LoVo (cell line): ENCODE data around the gene STBD1.
"Not testable (repeated sequence)": the region's sequence is repeated elsewhere in the genome, so short reads cannot be mapped to it uniquely, and the experiment has no call there.

Source experiments
- DNase-seq: peaks from one replicate; pipeline ENCODE4 v3.0.0-alpha.2; 2016; ENCODE audit warnings: low spot score

STBD1 gene

DNA sequence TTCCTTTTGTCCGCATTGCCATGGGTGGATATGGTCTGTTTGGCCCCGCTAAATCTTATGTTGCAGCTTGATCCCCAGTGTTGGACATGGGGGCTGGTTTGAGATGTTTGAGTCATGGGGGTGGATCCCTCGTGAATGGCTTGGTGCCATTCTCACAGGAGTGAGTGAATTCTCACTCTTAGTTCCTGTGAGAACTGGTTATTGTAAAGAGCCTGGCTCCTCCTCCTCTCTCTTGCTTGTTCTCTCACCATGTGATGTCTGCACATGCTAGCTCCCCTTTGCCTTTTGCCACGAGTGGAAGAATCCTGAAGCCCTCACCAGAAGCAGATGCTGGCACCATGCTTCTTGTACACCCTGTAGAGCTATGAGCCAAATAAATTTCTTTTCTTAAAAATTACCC lies 22.6 kb upstream of the STBD1 start:
- DNase-seq, result no peak

DNA sequence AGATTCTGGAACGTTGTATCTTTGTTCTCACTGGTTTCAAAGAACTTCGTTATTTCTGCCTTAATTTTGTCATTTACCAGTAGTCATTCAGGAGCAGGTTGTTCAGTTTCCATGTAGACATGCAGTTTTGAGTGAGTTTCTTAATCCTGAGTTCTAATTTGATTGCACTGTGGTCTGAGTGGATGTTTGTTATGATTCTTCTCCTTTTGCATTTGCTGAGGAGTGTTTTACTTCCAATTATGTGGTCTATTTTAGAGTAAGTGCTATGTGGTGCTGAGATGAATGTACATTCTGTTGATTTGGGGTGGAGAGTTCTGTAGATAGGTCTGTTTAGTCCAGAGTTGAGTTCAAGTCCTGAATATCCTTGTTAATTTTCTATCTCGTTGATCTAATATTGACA lies 18.7 kb upstream of the STBD1 start:
- not testable (repeated sequence) for DNase-seq

DNA sequence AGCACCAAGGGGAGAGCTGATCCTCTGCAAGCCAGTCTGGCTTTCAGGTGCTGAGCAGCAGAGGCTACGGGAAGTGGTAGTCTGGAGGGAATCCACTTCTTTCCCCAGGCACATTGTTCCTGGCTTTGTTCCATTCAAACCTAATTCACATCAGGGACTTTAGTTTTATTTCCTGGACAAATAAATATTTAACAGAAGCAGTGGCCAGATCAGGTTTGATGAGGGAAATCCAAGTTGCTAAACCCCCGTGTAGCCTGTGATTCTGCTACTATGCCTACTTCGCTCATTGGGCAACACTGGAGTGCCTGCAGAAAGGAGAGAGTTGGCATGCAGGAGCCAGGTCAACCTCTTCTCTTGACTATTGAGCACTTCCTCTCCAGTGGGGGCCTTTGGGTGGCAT lies 13.8 kb upstream of the STBD1 start:
- DNase-seq, result no peak

DNA sequence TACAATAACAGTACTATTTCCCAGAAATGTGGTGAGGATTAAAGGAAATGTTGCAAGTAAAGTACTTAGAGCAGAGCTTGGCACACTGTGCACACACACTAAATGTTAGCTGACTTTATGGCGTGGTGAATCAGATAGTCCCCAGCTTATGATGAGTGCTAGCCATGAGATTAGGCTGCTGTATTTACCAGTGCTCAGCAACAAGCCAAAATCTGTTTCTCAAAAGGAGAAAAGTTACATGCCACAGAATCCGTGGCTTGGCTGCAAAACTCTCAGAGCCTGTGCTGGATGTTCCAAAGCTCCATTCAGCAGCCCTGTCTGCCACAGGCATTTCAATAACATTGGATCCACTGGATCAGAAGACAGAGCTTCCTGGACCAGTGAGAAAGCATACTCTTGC lies 12.8 kb upstream of the STBD1 start:
- DNase-seq, result no peak

DNA sequence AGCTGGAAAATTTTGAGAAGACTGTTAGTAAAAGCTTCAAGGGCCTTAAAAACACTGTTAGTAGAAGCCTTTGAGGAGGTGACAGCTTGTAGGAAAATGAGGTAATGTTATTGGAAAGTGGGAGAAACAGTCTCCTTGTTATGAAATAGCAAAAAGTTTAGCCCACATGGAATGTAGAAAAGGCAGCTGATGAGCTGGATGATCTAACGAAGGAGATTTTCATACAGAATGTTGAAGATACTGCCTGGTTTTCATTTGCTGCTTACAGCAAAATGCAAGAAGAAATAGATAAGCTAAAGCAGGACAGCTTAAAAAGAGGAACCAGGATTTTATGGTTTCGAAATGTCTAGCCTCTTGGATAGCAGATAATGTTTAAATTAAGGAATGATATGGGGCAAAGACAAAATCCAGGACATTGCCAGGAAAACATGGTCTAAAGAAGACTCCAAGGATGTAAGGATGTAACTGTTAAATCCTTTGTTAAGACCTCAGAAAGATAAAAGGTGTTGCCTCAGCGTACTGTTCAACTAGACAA lies 10.2 kb upstream of the STBD1 start:
- no peak for DNase-seq

DNA sequence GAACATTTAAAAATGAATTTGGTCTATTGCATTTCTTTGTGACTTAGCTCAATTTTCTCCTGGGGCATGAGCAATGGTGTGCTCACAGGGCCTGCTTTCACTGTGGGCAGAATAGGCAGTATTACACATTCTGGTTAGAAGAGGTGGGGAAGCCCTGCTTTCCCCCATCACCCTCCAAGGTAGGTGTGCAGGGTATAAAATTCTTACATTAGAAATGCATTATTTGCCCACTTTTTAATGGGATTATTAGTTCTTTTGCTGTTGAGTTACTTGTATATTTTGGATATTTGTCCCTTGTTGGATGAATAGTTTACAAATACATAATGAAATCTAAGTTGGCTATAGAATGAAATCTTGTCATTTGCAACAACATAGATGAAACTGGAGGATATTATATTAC lies 8.3 kb upstream of the STBD1 start:
- DNase-seq, result no peak

DNA sequence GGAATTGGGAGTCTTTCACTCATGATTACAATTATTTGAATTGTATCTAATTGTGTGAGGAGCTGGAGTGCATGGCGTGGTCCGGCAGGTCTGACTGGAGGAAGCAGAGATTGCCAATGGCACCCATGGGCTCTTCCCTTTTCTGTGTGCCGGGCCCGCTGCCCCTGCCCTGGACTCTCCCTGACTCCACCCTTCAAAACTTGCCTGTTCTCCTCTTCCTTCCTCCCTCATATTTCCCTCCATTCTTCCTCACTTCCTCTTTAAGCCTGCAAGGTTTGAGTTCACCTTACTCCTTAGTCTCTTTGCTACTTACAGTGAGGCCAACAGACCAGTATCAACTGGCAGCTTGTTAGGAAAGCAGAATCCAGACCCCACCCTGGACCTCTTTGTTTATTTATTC lies 6.5 kb upstream of the STBD1 start:
- no peak for DNase-seq

DNA sequence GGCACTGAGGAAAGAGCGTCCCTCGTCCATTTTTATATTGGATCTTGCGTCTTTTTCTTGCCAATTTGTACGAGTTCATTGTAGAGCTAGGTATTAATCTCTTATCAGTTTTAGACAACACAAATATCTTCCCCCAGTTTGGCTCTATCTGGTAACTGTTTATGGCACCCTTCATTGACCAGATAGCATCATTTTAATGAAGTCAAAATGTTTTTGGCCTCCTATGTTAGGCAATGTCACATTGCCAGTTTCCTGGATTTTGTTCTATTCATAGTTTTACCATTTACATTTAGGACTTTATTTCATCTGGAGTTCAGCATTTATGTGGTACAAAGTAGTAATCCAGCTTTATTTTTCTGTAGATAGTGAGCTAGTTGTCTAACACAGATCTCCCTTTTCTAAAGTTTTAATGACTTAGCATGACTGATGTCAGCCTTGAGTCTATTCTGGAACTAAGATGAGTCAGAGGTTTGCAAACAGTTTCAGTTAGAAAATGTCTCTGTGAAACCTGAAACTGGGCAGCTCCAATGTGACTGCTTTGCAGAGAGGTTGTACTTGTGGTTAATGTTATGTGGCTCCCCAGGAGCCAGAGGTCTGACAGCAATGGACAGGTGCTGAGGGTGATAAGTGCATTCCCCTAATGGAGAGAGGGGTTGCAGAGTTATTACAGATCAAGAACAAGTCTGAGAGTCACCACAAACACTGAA lies 5.3 kb upstream of the STBD1 start:
- DNase-seq, result peak; percentile 63

DNA sequence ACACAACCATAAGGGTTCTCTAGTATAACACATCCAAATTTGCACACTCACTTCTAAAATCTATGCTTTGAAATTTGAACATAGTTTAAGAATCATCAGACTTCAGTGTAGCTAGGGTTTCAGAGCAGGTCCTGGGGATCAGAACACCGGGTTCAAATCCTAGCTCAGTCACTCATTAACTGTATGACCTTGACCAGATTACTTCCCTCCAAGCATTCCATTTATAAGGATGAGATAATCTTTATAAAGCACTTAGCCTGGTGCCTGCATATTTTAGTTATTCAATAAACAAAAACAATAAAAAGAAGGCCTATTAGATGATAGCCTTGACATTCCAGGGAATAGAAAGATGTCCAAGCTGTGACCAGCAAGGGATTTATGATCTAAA lies 4.8 kb upstream of the STBD1 start:
- no peak for DNase-seq

DNA sequence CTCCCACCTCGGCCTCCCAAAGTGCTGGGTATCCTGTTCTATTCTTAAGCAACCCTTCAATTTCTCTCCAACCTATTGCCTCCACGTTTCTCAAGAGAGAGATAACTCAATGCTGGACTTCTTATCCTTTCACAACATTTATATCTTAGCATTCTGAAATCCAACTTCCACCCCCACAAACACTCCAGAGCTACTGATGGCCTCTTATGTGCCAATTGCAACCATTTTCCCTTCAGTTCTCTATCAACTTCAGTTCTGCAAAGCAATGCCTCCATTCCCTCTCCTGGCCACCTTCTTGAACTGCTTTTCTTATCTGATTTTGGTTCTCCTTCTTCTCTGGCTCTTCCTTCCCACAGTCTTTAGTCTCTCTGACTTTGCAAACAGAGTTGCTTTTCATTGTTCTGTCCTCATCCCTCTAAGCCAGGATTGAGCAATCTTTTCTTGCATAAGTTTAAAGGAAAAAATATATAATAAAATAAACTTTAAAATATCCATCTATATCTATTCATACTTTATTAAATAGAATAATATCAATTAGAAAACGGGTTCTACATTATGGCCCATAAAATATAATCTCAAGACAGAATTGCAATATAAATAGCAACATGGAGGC lies 3.6 kb upstream of the STBD1 start:
- no peak for DNase-seq

DNA sequence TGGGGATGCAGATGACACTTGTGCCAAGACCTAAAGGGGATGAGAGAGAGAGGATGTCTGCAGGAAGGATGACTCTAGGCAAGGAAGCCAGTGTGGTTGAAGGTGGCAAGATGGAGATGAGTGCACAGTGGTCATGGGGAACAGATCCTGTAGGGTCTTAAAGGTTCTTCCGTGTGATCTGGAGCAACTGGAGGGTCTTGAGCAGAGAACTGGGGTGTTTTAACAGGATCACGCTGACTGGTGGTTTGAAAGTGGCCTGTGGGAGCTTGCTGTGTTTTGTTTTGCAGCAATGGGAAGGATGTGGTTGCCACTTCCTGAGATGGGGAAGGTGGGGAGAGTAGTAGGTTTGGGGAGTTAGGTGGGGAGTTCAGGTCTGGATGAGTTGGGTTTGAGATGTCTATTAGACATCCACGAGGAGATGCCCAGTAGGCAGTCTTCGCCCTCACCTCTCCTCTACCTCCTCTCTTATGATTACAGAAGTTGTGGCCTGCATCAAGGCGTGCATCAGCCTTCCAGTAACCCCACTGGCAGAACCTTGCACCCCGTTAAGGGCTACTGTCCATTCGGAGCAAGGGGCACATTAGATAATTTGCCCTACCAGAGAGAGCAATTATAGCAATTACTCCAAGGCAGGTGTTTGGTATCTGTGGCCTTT lies 1.4 kb upstream of the STBD1 start:
- DNase-seq, result no peak

DNA sequence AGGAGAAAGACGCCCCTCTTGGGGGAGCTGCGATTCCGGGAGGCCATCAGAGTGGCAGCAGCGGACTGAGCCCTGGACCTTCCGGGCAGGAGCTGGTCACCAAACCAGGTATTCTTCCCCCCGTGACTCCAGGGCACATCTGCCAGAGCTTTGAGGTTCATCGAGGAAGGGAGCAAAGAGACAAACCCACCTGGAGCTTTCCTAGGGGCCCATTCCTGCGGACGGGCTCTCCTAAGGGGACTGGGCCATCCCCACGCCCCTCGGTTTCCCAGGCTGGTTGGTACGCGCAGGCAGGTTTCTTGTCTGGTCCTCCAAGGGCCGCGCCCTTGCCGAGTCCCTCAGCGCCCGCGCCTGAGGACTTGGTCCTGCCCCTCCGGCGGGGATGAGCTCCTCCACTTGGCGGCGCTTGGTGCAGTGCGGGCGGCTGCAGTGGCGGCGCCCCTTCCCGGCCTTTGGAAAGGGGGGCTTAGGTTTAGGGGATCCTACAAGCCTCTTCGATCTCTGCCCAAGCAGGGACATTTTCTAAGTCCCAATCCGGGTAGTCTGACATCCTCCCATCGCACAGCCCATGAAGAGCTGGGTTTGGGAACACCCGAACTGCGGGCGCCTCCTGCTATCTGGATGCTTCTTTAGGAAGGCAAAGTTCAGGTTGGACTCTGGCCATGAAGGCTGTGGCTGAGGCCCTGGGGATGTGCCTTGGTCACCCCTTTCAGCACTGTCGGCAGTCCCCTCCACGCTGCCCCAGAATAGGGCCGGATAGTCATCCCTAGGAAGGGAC lies 538 bp downstream of the STBD1 start:
- DNase-seq, result peak; percentile 57

DNA sequence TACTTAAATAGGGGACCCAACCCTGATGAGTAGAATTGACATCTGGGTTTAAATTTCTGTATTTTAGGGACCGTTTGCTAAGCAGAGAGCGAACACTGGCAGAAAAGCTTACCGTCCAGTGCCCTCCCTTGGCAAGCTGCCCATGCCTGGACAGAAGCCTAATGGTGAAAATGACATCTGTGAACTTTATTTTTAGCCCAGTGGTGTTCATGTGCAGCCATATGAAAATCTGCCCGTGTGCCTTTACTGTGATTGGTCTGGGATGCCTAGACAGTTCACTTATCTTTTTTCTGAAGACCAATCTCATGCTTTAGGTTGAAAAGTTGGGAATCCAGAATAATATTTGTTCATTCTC lies 1.1 kb downstream of the STBD1 start:
- no peak for DNase-seq

DNA sequence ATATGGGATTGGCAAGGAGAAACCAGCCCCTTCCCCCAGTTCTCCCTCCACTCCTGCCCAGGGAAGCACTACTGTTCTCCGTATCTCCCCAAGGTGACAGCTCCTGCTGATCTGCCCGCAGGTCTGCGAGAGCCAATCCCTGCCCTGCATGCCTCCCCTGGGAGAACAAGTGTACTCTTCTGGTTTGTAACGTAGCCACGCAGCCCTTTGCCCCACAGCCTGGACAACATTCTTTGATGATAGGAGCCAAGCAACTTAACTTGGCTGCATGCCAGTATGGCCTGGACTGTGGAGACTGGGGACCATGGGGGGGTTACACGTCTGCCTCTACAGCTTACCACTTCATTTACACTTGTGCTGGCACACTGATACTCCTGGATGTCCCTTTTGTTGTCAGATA lies 2.0 kb downstream of the STBD1 start:
- no peak for DNase-seq

DNA sequence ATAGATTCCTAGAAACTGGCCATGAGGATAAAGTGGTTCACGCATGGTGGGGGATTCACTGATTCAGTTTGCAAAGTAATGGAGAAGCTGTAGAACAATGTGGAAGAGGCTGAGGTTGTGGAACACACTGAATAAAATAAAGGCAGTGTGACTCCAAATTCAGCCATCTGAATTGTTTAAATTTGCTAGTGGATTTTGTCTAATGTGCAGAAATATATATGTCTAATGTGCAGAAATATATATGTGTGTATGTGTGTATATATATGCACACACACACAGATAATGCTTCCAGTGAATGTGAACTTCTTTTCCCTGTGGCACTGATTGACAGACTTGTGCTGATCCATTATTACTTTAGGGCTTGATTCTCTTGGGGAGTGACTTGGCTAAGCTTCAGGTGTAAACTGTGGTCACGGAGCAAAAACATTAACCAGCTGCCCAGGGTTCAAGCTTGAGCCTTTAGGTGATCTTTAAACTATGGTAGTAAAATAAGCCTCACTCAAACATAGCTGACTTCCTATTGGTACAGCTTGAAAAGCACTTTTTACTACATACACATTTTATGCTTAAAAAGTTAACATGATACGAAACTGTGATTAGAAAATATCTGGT lies 3.5 kb downstream of the STBD1 start:
- DNase-seq, result no peak

DNA sequence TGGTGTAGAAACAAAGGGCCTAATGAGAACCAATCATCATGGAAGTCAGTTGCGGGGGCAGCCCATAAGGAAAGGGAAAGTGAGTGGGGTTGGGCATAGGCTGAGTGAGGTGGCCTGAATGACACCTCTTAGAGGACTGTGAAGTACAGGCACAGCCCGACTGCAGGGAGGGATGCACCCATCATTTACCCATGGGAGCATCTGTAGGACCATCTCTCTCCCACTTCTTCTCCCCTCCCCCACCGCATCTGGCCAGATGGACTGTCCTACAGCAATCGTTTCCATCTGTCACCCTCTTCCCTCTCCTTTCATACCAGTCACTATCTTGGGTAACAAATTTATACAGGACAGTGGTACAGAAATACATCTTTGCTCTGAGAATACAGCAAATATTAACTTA lies 4.2 kb downstream of the STBD1 start:
- no peak for DNase-seq

DNA sequence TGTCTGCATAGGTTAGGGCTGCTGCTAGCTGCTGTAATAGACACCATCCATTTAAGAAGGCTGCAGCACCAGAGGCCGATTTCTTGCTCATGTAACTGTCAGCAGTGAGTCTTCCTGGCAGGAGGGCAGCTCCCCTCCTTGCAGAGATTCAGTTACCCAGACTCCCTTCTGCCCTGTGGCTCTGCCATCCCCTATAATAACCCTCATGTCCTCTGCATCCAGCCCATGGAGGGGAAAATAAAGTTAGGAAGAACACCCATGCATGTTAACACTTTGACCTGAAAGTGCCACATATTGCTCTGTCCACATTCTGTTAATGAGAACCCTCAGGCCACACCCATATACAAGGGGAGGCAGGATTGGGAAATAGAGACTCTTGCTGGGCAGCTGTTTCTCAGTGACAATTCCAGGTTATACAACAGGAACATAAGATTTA lies 5.4 kb downstream of the STBD1 start:
- DNase-seq, result no peak

DNA sequence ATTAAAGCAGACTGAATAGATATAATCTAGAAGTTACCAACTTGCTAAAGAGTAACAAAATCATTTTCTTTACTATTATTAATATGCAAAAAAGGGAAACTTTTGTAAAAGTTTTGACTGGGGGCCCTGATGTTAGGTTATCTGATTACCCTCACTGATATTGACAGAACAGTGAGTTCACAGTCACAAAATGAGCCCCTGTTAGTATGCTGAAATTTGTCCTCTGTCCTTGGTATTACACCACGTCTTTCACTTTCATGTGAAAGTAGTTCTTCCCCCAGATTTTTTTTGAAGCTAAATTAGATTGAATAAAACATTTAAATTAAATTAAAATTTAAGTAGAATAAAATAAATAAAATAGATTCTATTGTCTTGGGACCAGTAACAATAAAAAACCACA lies 5.9 kb downstream of the STBD1 start:
- no peak for DNase-seq

DNA sequence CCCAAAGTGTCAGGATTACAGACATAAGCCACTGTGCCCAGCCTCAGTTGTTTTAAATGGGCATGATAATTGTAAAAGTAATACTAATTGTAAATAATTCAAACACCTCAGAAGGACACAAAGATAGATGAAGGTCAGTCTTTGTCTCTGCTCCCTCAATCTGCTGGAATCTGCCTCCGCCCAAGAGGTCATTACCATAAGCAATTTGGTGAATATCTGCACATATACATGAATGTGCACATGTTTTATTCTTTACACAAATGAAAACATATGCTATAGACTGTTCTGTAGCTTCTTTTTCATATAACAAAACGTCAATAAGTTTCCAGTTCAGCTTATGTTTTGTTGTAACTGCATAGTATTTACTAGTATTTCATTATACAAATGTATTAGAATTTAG lies 7.0 kb downstream of the STBD1 start:
- no peak for DNase-seq

DNA sequence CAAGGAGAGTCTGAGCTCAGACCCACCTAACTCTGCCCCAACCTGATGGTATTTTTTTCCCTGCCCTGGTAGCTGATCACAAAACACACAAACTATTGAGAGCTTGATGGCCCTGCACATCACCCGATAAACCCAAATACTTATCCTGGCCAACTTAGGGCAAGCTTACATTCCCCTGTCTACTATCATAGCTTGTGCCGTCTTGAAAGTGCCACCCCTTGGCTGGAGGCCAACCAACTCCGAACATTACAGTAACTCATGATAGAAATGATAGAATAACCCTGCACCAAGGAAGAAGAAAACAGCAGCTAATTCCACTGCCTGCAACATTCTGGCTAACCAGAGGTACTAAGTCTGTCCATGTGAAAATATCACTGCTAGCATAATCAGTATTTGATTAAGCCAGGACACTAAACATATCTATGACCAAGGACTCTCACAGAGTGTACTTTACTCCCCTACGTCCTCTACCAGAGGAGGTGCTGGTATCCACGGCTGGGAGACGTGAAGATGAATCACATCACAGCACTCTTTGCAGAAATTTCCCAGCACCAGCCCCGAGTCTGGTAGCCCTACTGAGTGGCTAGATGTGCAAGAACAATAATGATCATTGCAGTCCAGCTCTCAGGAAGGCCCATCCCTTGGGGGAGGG lies 8.9 kb downstream of the STBD1 start:
- DNase-seq, result no peak

DNA sequence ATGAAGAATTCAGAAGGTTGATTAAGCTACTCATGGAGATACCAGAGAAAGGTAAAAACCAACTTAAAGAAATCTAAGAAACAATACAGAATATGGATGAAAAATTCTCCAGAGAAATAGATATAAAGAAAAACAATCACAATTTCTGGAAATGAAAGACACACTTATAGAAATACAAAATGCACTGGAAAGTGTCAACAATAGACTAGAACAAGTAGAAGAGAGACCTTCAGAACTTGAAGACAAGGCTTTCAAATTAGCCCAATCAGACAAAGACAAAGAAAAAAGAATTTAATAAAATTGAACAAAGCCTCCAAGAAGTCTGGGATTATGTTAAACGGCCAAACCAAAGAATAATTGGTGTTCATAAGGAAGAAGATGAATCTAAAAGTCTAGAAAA lies 9.6 kb downstream of the STBD1 start:
- DNase-seq, result no peak

DNA sequence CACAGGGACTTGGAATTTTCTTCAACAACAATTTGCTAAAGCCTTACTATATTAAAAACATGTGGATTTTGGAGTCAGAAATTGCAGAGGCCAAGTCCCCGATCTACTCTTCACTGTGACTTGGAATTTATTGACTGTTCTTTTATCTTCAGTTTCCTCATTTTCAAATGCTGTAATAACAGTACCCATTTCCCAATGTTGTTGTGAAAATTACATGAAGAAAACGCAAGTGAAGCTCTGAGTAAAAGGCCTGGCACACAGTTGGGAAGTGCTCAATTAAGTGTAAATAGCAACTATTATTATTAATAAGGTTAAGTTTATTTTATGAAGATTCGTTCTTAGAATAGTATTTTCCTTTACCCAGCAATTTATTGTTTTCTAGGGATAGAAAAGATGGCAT lies 15.7 kb downstream of the STBD1 start:
- DNase-seq, result no peak
